Measurements from ENCODE around the gene HYAL3.
A peak's percentile ranks its signal among the peaks of the same experiment; 100 is the strongest.
"Not testable (repeated sequence)": the region's sequence is repeated elsewhere in the genome, so short reads cannot be mapped to it uniquely, and the experiment has no call there.

HYAL3 gene

DNA sequence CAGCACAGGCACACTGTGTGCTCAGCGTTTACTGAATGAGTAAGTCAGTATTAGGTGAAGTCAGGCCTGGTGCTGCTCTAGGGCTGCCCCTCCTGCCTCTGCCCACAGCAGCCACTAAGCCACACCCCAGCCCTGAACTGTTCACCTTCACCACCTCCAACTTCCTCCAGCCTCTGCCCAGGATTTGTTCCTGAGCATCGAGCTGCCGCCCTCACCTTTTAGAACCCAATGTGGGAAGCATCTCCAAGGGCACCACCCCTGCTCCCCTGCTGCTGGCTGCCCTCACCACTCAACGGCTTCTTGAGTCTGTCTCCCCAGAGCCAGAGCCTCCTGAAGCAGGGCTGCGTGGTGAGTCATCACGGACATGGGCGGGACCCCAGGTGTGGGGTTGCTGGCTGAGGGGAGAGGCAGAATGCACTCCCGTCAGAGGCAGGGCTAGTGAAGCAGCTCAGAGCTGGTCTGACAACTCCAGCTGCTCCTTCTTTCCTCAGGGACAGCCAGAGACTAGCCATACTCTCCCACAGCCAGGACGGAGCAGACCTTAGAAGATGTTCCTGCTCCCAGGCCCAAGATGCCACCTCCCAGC is 17.5 kb upstream of the HYAL3 start:
- peak in 19 of 56 donors; percentile 20 to 76 (median 42) for DNase-seq

DNA sequence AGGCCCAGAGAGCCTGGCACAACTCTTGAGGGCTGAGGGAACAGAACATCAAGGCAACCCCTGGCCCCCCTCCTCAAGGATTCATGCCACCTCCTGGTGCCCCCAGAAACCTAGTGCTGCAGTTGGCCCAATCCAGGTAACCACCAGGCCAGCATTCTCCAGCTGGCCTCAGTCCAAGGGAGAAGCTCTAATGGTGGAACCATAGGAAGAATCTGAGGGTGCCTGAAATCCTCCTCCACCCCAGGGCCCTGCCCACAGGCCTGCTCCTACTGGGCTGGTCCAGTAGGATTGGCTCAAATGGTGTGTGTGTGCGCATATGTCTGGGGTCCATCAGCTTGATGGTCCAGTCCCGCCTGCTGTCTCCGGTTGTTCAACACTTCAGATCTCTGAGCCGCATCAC is 15.6 kb upstream of the HYAL3 start:
- no peak for DNase-seq

DNA sequence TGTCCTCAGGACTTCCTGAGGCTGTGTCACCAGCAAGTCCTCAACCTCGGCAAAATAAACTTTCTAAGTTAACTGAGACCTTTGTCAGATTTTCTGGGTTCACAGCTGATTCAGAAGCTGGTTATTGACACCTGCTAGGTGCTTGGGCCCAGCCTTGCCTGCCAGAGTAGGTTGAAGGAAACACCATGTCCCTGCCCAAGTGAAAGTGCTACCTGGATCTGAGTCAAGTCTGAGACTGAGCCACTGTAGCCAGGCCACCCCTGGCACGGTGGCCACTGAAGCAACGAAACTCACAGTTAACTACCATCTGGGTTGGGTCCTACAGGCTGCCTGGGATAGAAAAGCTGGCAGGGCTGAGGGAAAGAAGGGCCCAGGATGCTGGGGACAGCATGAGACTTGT is 15.1 kb upstream of the HYAL3 start:
- no peak for DNase-seq

DNA sequence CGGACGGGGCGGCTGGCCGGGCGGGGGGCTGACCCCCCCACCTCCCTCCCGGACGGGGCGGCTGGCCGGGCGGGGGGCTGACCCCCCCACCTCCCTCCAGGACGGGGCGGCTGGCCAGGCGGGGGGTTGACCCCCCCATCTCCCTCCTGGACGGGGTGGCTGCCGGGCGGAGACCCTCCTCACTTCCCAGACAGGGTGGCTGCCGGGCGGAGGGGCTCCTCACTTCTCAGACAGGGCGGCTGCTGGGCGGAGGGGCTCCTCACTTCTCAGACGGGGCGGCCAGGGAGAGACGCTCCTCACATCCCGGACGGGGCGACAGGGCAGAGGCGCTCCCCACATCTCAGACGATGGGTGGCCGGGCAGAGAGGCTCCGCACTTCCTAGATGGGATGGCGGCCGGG is 12.8 kb upstream of the HYAL3 start:
- not testable (repeated sequence) for DNase-seq

DNA sequence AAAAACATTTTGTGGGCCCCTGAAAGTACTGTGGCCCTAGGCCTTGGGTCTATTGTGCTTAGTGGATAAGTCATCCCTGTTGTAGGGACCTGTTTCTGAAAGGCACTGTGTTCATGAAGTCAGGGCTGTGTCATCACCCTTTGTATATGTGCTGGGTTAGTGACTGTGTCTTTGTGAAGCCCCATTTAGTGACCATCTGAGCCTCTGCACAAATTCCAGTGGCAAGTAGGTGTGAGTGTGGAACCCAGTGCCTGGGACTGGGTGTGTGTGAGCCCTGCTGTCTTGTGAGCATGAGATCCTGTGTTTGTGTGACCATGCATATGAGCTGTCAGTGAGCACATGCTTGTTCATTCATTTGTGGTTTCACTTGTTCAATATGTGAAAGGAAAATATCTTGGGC is 5.4 kb upstream of the HYAL3 start:
- no peak for DNase-seq

DNA sequence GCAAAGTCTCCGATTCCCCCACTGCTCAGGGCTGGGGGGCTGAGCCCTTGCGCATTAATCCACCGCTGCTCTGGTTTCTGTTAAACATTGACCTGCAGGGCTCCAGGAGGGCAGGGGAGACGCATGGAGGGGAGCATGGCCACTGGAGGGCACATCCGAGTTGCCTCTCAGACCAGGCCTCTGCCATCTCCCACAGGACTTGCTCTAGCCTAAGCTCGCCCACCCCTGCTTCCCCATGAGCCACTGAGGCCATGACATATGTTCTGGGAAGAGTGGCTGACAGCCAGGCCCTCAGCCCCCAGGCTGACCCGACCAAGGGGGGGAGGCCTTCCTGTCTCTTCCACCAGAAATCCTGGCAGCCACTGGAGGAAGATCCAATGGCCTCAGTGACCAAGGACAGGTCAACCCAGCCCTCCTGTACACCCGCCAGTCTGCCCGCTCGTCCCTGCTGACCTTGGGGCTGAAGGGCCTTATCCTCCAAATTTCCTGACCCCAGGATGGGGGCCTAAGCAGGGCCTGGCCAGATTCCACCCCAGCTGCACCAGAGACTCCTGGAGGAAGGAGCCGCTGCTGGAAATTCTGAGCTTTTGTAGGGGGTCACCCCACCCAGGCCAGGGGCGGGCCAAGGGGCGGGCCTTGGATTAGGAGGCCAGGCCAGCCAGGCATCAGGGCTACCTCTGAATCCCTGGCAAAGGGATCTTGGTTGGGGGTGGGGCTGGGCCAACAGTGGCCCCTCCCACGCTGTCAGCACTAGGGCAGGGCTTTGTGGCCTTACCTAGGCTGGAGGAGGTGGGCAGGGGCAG is 4.0 kb upstream of the HYAL3 start, which contains the start of gene HYAL1:
HYAL1 (minus strand) TSS at position 562 of the 803 bp plus-strand sequence. CDS start 618 bp downstream, outside the sequence.
- DNase-seq = no peak

DNA sequence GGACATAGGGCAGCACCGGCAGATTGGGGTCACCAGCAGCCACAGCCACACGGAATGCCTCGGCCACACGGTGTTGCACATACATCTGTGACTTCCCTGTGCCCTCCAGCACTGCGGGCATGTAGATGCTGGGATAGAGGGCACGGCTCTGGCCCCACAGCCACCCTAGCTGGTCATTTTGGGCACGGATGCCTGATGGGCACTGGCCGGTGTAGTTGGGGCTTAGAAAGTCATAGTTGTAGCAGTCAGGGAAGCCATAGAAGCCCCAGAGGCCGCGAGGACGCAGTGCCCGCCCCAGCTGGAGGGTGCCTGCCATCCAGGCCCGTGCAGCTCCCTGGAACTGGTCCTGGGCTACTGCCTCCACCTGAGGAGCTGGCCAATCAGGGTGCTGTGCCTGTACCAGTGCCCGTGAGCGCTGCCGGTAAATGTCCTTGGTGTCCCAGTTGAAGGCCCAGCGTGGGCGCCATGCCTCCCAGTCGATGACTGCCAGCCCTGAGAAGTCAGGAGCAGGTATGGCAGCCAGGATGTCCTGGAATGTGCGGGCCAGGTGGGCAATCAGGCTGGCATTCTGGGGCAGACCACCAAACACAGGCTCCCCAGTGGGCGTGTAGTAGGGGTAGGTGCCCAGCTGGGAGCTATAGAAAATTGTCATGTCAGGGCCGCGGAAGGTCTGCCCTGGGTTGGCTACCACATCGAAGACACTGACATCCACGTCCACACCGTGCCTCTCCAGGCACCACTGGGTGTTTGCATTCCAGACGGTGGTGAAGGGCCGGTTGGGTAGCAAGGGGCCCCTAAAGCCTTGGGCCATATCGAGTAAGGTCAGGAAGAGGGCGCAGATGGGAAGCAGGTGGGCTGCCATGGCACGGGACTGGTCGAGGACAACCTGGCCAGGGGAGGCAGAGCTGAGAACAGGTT is 3.1 kb upstream of the HYAL3 start:
- no peak for DNase-seq

DNA sequence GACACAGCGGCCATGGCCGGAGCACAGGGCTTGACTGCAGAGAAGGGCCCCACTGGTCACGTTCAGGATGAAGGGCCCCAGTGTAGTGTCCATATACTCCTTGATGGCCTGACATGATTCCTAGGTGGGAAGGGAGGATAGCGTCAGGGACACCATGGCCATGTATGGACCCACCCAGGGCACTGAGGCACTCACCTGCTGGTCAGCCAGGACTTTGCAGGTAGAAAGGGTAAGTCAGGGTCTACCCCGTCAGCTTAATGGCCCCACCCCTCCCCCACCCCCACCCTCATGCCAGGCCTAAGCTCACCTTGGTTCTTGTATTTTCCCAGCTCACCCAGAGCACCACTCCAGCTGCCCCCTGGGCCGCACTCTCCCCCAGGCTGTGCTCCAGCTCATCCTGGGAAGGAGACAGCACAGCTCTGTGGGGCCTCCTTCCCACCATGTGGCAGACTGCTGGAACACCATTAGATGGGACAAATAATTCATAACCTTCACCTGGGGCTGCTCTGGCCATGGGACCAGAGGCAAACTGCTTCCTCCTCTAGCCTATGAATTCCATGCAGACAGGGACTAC is 1.6 kb upstream of the HYAL3 start:
- no peak for DNase-seq

DNA sequence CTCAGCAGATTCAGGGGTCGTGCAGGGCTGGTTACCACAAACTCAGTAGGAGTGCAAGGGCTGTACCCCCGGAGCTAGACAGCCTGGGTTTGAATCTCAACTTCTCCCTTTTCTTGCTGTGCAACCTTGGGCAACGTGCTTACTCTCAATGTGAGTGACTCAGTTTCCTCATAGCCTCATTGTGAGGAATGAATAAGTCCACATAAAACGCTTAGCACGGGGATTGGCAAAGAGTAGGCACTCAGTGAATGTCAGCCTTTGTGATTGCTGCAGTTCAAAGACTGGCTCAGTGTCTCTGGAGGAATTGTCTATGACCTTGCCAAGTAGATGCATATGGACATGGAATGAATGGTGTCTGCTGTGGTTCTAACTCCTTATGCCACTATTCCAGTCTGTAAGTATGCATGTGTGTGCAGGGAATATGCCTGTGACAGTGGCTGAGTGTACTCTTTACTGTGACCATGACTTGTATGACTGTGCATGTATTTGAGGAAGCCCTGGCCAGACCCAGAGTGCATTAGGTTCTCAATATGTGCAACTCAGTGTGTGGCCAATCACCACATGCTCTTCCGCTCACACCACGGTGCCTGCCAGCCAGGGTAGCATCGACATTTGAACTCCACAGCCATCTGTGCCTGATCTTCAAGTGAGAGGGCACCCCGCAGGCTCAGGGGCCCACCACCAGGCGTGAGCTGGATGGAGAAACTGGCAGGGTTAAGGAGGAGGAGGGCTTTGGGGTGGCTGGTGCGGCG is 900 bp upstream of the HYAL3 start:
- peak in 35 of 56 donors; percentile 36 to 80 (median 69) for DNase-seq

DNA sequence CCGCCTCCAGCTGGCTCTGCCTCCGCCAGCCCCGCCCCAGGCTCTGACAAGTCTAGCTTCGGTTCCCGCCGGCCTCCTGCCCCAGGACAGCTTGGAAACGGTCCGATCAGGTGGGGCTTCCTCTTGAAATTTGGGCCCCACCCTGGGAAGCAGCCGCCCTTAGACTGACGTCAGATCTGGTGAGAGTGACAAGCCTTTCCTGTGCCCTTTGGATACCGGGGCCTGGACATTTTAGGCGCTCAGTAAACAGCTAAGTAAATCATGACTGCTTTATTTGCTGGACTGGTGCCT is 378 bp upstream of the HYAL3 start:
- DNase-seq = no peak

DNA sequence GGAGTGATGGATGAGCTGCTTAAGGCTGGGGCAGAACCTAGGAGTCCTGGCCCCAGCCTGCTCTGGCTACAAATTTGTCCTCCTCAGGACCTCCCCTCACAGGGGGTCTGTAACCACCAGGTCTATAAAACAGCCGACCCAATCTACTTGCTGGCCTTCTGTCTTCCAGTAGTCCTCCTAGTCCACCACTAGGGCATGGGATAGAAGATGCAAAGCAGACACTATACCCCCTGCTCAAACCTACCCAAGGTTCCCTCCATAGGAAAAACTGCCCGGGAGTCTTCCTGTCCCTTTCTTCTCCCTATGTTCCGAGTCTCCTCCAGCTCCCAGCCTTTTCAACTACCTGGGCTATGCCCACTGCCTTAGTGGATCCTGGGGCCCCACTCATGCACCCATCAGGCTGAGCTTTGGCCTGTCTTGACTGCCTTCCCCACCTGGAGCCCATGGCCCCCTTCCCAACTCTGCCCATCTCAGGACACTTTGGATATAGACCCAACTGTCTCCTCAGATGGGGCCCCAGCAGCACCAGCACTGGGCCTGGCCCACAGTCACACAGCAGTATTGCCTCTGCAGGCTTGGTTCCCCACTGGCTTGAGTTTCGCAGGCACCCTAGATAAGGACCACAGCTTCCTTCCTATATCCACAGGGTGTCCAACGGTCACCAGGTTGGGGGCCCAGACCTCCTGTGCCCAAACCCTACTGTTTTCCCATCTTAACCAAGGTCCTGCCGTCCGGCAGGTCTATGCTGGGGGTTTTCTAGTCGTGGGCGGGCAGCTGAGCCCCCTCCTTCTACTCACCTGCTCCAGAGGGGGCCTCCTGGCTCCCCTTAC is 1.1 kb downstream of the HYAL3 start:
- DNase-seq = no peak

DNA sequence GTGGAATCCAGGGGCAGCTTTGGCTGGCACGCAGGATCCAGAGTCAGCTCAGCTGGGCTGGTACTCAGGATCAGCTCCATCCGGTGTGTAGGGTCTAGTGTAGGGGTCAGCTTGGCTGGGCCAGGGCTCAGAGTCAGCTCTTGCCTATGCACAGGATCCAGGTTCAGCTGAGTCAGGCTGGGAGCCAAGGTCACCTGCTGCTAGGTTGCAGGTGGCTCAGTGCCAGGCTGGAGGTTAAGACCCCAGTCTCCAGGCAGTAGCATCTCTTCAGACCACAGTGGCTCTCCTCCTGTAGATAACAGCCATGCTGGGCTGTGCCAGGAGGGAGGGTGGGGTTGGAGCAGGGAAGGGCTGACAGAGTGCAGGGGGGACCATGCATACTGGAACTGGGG is 1.8 kb downstream of the HYAL3 start:
- no peak for DNase-seq

DNA sequence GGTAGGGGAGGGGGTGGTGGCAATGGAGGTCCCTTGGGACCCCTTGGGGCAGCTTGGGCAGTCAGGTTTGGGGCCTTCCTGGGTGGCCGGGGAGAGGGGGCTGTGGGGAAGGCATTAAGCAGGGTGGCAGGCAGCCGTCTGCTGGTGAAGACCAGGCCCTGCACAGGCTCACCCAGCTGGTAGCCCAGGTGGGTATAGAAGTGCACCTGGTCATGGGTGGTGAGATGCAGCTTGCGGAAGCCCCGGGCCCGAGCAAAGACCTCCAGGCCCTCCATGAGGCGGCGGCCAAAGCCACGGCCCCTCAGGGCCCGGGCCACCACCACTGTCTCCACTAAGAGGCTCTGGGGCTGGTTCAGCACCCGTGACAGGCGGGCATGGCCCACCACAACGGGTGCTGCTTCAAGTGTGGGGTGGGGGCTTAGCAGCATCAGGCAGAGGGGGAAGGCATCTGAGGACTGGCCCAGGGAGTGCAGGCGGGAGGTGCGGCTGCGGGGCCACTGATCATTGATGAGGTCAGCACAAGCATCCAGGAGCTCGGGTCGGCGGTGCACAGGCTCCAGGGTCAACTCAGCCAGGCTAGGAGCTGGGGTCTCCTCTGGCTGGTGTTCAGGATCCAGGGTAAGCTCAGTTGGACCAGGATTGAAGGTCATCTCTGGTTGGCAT is 2.4 kb downstream of the HYAL3 start:
- DNase-seq = no peak

DNA sequence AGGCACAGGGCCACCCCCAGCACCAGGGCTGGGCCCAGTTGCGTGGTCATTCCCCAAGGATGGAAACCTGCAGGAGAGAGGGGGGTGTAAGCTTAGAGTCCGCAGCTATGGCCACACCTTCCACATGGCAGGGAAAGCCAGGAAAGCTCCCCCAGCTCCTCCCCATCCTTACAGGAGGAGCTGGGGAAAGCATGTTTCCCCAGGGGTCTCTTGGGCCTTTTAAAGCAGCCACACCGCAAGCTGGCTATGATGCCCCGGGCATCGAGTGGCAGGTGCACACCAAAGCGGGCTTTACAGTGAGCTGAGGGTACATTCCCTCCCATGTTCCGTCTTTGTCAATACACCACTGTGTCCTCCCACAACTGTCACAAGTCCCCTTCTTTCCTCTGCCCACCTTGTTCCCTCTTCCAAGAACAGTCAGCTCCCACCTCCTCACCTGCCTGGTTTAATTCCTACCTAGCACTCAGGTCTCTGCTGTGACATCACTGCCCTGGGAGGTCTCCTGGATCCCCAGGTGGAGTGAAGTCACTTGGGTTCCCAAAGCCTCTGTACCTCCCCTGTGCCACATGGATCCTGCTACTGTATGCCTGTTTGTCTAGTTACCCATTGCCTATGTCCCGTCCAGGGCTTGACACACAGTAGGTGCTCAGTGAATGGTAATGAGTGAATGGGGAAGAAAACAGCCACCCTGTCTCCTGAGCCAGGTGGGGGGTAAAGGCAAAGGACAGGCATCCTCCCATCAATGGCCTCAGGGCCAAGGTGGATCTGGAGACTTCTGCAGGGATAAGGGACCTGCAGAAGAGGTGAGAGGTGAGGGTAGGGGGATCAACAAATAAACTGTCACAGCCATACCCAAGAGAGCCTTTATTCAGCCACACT is 3.4 kb downstream of the HYAL3 start:
- peak in 5 of 56 donors; percentile 12 to 44 (median 39) for DNase-seq

DNA sequence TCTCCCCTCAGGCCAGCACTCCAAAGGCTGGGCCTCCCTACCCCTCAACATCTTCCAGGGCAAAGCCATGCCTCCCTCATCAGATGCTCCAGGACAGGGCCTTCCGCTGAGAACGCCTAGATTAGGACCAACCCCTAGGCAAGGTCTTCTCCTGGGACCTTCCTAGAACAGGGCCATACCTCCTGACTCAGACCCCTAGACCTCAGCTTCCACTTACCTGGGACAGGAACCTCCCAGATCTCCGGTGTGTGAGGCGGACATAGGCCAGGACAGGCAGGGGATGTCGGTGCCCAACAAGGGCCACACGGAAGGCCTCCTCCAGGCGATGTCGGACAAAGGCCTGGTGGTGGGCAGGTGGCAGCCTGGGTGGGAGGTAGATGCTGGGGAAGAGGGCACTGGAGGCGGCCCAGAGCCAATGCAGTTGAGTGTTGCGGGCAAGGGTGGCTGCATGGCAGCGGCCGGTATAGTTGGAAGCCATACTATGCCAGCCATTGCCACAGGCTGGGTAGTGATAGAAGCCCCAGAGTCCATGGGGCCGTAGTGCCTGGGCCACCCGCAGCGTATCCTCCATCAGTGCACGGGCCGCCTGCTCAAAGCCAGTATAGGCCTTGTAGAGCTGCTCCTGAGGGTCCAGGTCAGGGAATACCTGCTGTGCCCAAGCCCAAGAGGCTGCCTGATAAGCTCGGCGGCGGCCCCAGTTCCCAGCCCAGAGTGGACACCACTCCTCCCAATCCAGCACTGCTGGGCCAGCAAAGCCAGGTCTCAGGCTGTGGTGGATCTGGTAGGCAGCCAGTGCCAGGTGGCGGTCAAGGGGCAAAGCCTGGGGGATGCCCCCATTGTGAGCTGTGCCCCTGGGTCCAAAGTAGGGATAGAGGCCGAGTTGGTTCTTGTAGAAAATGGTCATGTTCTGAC is 4.5 kb downstream of the HYAL3 start:
- no peak for DNase-seq

DNA sequence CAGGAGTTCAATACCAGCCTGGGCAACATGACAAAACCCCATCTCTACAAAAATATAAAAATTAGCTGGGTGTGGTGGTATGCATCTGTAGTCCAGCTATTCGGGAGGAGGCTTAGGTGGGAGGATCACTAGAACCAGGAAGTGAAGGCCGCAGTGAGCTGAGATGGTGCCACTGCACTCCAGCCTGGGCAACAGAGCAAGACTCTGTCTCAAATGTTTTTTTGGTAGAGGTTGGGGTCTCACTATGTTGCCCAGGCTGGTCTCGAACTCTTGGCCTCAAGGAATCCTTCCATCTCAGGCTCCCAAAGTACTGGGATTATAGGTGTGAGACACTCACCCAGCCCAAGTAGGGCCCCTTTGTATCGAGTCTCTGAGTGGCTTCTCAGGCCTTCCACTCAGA is 5.1 kb downstream of the HYAL3 start:
- no peak for DNase-seq

DNA sequence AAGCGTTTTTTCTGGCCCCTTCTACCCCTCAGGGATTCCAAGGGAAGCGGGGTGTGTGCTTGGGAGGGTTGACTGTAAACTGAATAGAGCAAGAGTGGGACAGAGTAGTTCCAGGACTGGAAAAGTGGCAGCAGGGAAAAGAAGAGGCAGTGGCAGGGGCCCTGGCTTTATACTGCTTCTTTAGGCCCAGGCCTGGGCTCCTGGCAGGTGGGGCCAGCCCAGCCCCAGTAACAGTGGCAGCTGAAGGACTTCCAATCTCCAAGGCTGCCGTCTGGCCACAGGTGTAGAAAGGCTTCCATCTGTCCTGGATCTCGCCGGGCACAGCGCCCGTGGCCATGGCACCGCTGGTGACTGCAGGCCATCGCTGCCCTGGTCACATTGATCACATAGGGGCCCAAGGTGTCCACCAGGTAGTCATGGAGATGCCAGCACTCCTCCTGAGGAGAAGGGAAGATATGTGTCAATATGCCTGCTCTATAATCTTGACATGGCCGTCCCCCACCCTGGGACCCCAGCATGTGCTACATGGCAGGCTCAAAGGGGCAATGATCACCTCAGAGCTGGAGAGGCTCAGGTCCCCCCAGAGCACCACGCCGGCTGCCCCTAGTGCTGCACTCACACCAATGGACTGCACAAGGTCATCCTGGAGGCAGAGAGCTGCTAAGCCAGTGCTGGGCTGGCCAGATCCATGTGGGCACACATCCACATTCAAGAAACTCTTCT is 6.0 kb downstream of the HYAL3 start:
- DNase-seq = no peak
